NCI-H2029 treated with DMSO at 0.1 percent for 48 hours (cell line): Measurements from ENCODE around the gene PLCB4.

Experiments used
- DNase-seq: peaks from one replicate; lab custom pipeline; 2025; lab: John Stamatoyannopoulos, UW

The PLCB4 gene

GRCh38 chr20:9270831-9271230 is 201.9 kb downstream of the PLCB4 start:
- DNase-seq = no peak

GRCh38 chr20:9276966-9277468 is 208.1 kb downstream of the PLCB4 start:
- no peak for DNase-seq

- DNase-seq = no peak
These were observed 211.1 kb downstream of the PLCB4 start for GRCh38 chr20:9279918-9280401.

GRCh38 chr20:9280666-9281065 is 211.8 kb downstream of the PLCB4 start:
- no peak for DNase-seq

- no peak for DNase-seq
These were observed 212.9 kb downstream of the PLCB4 start for GRCh38 chr20:9281803-9282202.

- no peak for DNase-seq
These were observed 216.7 kb downstream of the PLCB4 start for GRCh38 chr20:9285617-9286016.

GRCh38 chr20:9286501-9287461 is 217.9 kb downstream of the PLCB4 start:
- DNase-seq = no peak

- peak; percentile 19 for DNase-seq
These were observed 218.9 kb downstream of the PLCB4 start for GRCh38 chr20:9287826-9288225.

- DNase-seq = no peak
These were observed 221.4 kb downstream of the PLCB4 start for GRCh38 chr20:9290331-9290730.

GRCh38 chr20:9293145-9293544 is 224.3 kb downstream of the PLCB4 start:
- no peak for DNase-seq

- DNase-seq = no peak
These were observed 225.2 kb downstream of the PLCB4 start for GRCh38 chr20:9294041-9294440.

- no peak for DNase-seq
These were observed 230.0 kb downstream of the PLCB4 start for GRCh38 chr20:9298906-9299305.

GRCh38 chr20:9300080-9300479 is 231.2 kb downstream of the PLCB4 start:
- no peak for DNase-seq

- no peak for DNase-seq
These were observed 231.6 kb downstream of the PLCB4 start for GRCh38 chr20:9300534-9300933.

GRCh38 chr20:9301129-9302090 is 232.5 kb downstream of the PLCB4 start:
- peak; percentile 86 for DNase-seq

GRCh38 chr20:9302091-9302462 is 233.2 kb downstream of the PLCB4 start:
- no peak for DNase-seq

- no peak for DNase-seq
These were observed 237.6 kb downstream of the PLCB4 start for GRCh38 chr20:9306521-9306920.

GRCh38 chr20:9308056-9308455 is 239.2 kb downstream of the PLCB4 start:
- no peak for DNase-seq

GRCh38 chr20:9311132-9311531 is 242.2 kb downstream of the PLCB4 start:
- DNase-seq = no peak

- no peak for DNase-seq
These were observed 250.9 kb downstream of the PLCB4 start for GRCh38 chr20:9319687-9320384.

- no peak for DNase-seq
These were observed 252.1 kb downstream of the PLCB4 start for GRCh38 chr20:9321007-9321406.

- DNase-seq = no peak
These were observed 253.8 kb downstream of the PLCB4 start for GRCh38 chr20:9322661-9323060.
